Ovary (tissue), 9 donors: ENCODE data around the gene NLRP3. TPM values are rescaled to one million over a fixed set of nuclear protein-coding genes. Genes with fewer than 3 reads are reported as not detected.
"Not testable (repeated sequence)": the region's sequence is repeated elsewhere in the genome, so short reads cannot be mapped to it uniquely, and the experiment has no call there.

Experiments
- DNase-seq, 5 donors: peaks; one replicate each; pipeline ENCODE4 v3.0.0-alpha.2; 2019 to 2020
- H3K27ac ChIP-seq, 2 donors: fragments of 200-600 bp; one replicate each; pipeline versions ENCODE4 v1.5.1 to v1.8.0; 2019 to 2022
- H3K27me3 ChIP-seq: fragments of 200-600 bp; one replicate; pipeline ENCODE4 v1.8.0; 2022
- H3K36me3 ChIP-seq: fragments of 200-600 bp; sonication (generic); one replicate; pipeline ENCODE4 v1.5.1; 2019
- H3K4me1 ChIP-seq: one replicate; pipeline ENCODE4 v1.8.1; 2013; ENCODE audit warnings: mild to moderate bottlenecking, moderate library complexity; ENCODE audit not compliant: insufficient read depth
- H3K4me3 ChIP-seq: fragments of 200-600 bp; sonication (generic); one replicate; pipeline ENCODE4 v1.5.1; 2017
- H3K9me3 ChIP-seq, 2 donors: fragments of 200-600 bp in 1 of 2; sonication (generic) in 1 of 2; one replicate each; pipeline versions ENCODE4 v1.5.1 to v1.8.1; 2013 to 2019; ENCODE audit warnings: mild to moderate bottlenecking in 1 of 2, moderate library complexity in 1 of 2
- CTCF ChIP-seq, 3 donors: fragments of 450-650 bp in 2 of 3; fragments of 200-600 bp in 1 of 3; IDR thresholded peaks; one replicate each; pipeline versions ENCODE4 v1.5.1 to v1.8.0; 2016 to 2022; ENCODE audit warnings: antibody characterized with exemption in 3 of 3, mild to moderate bottlenecking in 1 of 3
- EP300 ChIP-seq: sonication (generic); formaldehyde crosslinking; IDR thresholded peaks from one replicate; pipeline ENCODE4 v1.6.1; 2017; ENCODE audit warnings: antibody characterized with exemption
- POLR2A ChIP-seq: fragments of 450-650 bp; IDR thresholded peaks from one replicate; pipeline ENCODE4 v1.6.1; 2017; ENCODE audit warnings: antibody characterized with exemption, mild to moderate bottlenecking, moderate library complexity
- WGBS, 3 donors: extraction: QIAGEN DNeasy Blood & Tissue Kit in 1 of 3; methylation state at CpG; one replicate each; pipeline versions ENCODE4 v1.1.5 to v1.1.7; 2013 to 2017; 5-methylcytosine and 5-hydroxymethylcytosine counted together
- intact Hi-C, 4 donors: fragments of 100-400 bp; cut with DNase I; formaldehyde crosslinking; loops; one replicate each; pipeline versions ENCODE4 v1.11.0 to v1.15.1; 2022 to 2023
- polyA plus RNA-seq, 2 donors: library from polyadenylated mRNA; stranded (reverse); fragments of 200-250 nt in 1 of 2; fragments of 350-450 nt in 1 of 2; fragmentation: Illumina TruSeq in 1 of 2; extraction: RNeasy Lipid Tissue Mini Kit (QIAGEN cat#74804) in 1 of 2; gene quantifications; one replicate each; pipeline ENCODE4 v1.2.3, GENCODE V29; 2013 to 2014
- total RNA-seq, 7 donors: library from RNA; depleted of rRNA in 2 of 7; stranded (reverse); fragments of >200 nt in 2 of 7; fragmentation: NEBNext Ultra II Directional in 3 of 7; extraction: Animal tissue kit (Norgen Biotek cat#: 25700) in 3 of 7; gene quantifications; one replicate each; pipeline versions ENCODE4 v1.1.0 to v1.2.4, GENCODE V29; 2016 to 2023
- donor health status: DM: no; HTN: no; CAD: no; lungs with moderate emphysema.
- donor health status: DM: no; HTN: no; CAD: no.
- donor health status: Bipolar disorder and iron deficiency.
- donor health status: DM: yes; HTN: yes; CAD: no.
- donor health status: DM: no; HTN: no; CAD: no.
- donor health status: DM: yes; HTN: yes; CAD: no.

The NLRP3 gene
- total and polyA plus RNA-seq, 9 donors: 0.50 to 2.2 (median 1.2) TPM

- H3K27me3 ChIP-seq: no peaks in the 10 kb centered on the region
- no peak overlapping the region for H3K4me3 ChIP-seq
- no peaks in the 10 kb centered on the region for H3K9me3 ChIP-seq
- DNase-seq: no peak
- TF ChIP-seq POLR2A (no peak), EP300 (no peak), CTCF (IDR thresholded peaks at IDR 0.05) (no peak)
- no peaks in the 10 kb centered on the region for H3K36me3 ChIP-seq
- H3K27ac ChIP-seq: no peak overlapping the region
- WGBS, 3 donors: 64 to 69% (median 64%) methylated on average over 6 of the region's 6 CpGs
- H3K4me1 ChIP-seq: no peaks in the 10 kb centered on the region
- intact Hi-C loops: no loop called here
These were observed 49.8 kb downstream of the NLRP3 start for GRCh38 chr1:247465796-247466195.

- Histone ChIP-seq H3K36me3 (no peaks in the 10 kb centered on the region), H3K27me3 (no peaks in the 10 kb centered on the region), H3K9me3 (no peaks in the 10 kb centered on the region), H3K4me3 (no peak overlapping the region), H3K27ac (no peak overlapping the region), H3K4me1 (no peaks in the 10 kb centered on the region)
- no peak for DNase-seq
- no peak for TF ChIP-seq EP300
- TF ChIP-seq CTCF (IDR thresholded peaks at IDR 0.05): no peak
- no peak for TF ChIP-seq POLR2A
- intact Hi-C loops: no loop called here
- WGBS, 3 donors: 54 to 61% (median 55%) methylated on average over 2 of the region's 2 CpGs
These were observed 51.2 kb downstream of the NLRP3 start for GRCh38 chr1:247467129-247467528.

GRCh38 chr1:247468481-247469140 lies 52.6 kb downstream of the NLRP3 start:
- no peak overlapping the region for H3K4me3 ChIP-seq
- DNase-seq: no peak
- WGBS, 3 donors: 83 to 84% (median 84%) methylated on average over 5 of the region's 5 CpGs
- H3K27me3 ChIP-seq: no peaks in the 10 kb centered on the region
- TF ChIP-seq POLR2A: no peak
- TF ChIP-seq EP300: no peak
- TF ChIP-seq CTCF (IDR thresholded peaks at IDR 0.05): no peak
- intact Hi-C loops: no loop called here
- H3K36me3 ChIP-seq: no peaks in the 10 kb centered on the region
- H3K9me3 ChIP-seq: no peaks in the 10 kb centered on the region
- no peaks in the 10 kb centered on the region for H3K4me1 ChIP-seq
- no peak overlapping the region for H3K27ac ChIP-seq

GRCh38 chr1:247469141-247469535 lies 53.2 kb downstream of the NLRP3 start:
- H3K4me1 ChIP-seq: no peaks in the 10 kb centered on the region
- no peaks in the 10 kb centered on the region for H3K27me3 ChIP-seq
- H3K4me3 ChIP-seq: no peak overlapping the region
- intact Hi-C loops: no loop called here
- H3K27ac ChIP-seq: no peak overlapping the region
- TF ChIP-seq CTCF (IDR thresholded peaks at IDR 0.05): no peak
- TF ChIP-seq EP300: no peak
- TF ChIP-seq POLR2A: no peak
- no peaks in the 10 kb centered on the region for H3K36me3 ChIP-seq
- WGBS, 3 donors: 71 to 83% (median 81%) methylated on average over 5 of the region's 5 CpGs
- no peaks in the 10 kb centered on the region for H3K9me3 ChIP-seq
- DNase-seq: no peak

GRCh38 chr1:247470942-247471429 lies 55.0 kb downstream of the NLRP3 start:
- H3K36me3 ChIP-seq, H3K27ac ChIP-seq, intact Hi-C loops, H3K9me3 ChIP-seq, H3K27me3 ChIP-seq, DNase-seq, H3K4me3 ChIP-seq, H3K4me1 ChIP-seq: not testable (repeated sequence)
- WGBS, 3 donors: 59 to 70% (median 70%) methylated on average over 15 to 16 of the region's 16 CpGs
